ENCODE data around the gene DPYD. TPM values are rescaled to one million over a fixed set of nuclear protein-coding genes. Genes with fewer than 3 reads are reported as not detected.

The DPYD gene
- total RNA-seq, 4 donors from 2014 or later = 35.7 to 65.4 (median 43.7) TPM

- H3K9me3 ChIP-seq = no peaks in the 10 kb centered on the region
- H3K27ac ChIP-seq = no peak overlapping the region
- 96 to 97% methylated on average over 2 of the region's 2 CpGs for WGBS, 2 donors
- no peak for DNase-seq (ENCODE audit: low spot score in 2 of 2)
- TF ChIP-seq CTCF (IDR thresholded peaks at IDR 0.05) = no peak
- TF ChIP-seq EP300 (IDR thresholded peaks at IDR 0.05) = no peak
- no peak for TF ChIP-seq POLR2A (IDR thresholded peaks at IDR 0.05)
- H3K36me3 ChIP-seq = peaks cover 0 to 7% (median 0%) of the 10 kb centered on the region in 3 donors
- no peaks in the 10 kb centered on the region for H3K27me3 ChIP-seq
- no peaks in the 10 kb centered on the region for H3K4me1 ChIP-seq
- no peak overlapping the region for H3K4me3 ChIP-seq
Measured at GRCh38 chr1:97581614-97582051, 339.2 kb downstream of the DPYD start.

GRCh38 chr1:97577613-97578012, 343.2 kb downstream of the DPYD start:
- no peak overlapping the region for H3K4me3 ChIP-seq
- WGBS, 2 donors = 94 to 96% methylated on average over 4 of the region's 4 CpGs
- TF ChIP-seq CTCF (IDR thresholded peaks at IDR 0.05) (no peak), EP300 (IDR thresholded peaks at IDR 0.05) (no peak), POLR2A (IDR thresholded peaks at IDR 0.05) (no peak)
- H3K27ac ChIP-seq = no peak overlapping the region
- no peaks in the 10 kb centered on the region for H3K27me3 ChIP-seq
- peaks cover 0 to 4% (median 0%) of the 10 kb centered on the region in 3 donors for H3K36me3 ChIP-seq
- no peaks in the 10 kb centered on the region for H3K4me1 ChIP-seq
- DNase-seq (ENCODE audit: low spot score in 2 of 2) = no peak
- H3K9me3 ChIP-seq = no peaks in the 10 kb centered on the region

GRCh38 chr1:97573553-97573952, 347.3 kb downstream of the DPYD start:
- 93 to 94% methylated on average over 3 of the region's 3 CpGs for WGBS, 2 donors
- Histone ChIP-seq H3K4me1 (no peaks in the 10 kb centered on the region), H3K27ac (no peak overlapping the region), H3K36me3 (no peaks in the 10 kb centered on the region), H3K9me3 (no peaks in the 10 kb centered on the region), H3K27me3 (no peaks in the 10 kb centered on the region), H3K4me3 (no peak overlapping the region)
- DNase-seq (ENCODE audit: low spot score in 2 of 2) = no peak
- no peak for TF ChIP-seq POLR2A (IDR thresholded peaks at IDR 0.05)
- no peak for TF ChIP-seq CTCF (IDR thresholded peaks at IDR 0.05)
- TF ChIP-seq EP300 (IDR thresholded peaks at IDR 0.05) = no peak

GRCh38 chr1:97572561-97572960, 348.3 kb downstream of the DPYD start:
- Histone ChIP-seq H3K9me3 (no peaks in the 10 kb centered on the region), H3K4me3 (no peak overlapping the region), H3K27ac (no peak overlapping the region), H3K27me3 (no peaks in the 10 kb centered on the region), H3K36me3 (no peaks in the 10 kb centered on the region), H3K4me1 (no peaks in the 10 kb centered on the region)
- DNase-seq (ENCODE audit: low spot score in 2 of 2) = no peak
- WGBS, 2 donors = 95 to 98% methylated on average over 1 of the region's 1 CpG
- no peak for TF ChIP-seq CTCF (IDR thresholded peaks at IDR 0.05)
- TF ChIP-seq EP300 (IDR thresholded peaks at IDR 0.05) = no peak
- no peak for TF ChIP-seq POLR2A (IDR thresholded peaks at IDR 0.05)

GRCh38 chr1:97571760-97572159, 349.1 kb downstream of the DPYD start:
- no peaks in the 10 kb centered on the region for H3K4me1 ChIP-seq
- no peak overlapping the region for H3K27ac ChIP-seq
- H3K27me3 ChIP-seq = no peaks in the 10 kb centered on the region
- no peaks in the 10 kb centered on the region for H3K36me3 ChIP-seq
- H3K4me3 ChIP-seq = no peak overlapping the region
- H3K9me3 ChIP-seq = no peaks in the 10 kb centered on the region
- 88 to 89% methylated on average over 1 of the region's 1 CpG for WGBS, 2 donors
- no peak for DNase-seq (ENCODE audit: low spot score in 2 of 2)
- TF ChIP-seq EP300 (IDR thresholded peaks at IDR 0.05) = no peak
- TF ChIP-seq POLR2A (IDR thresholded peaks at IDR 0.05) = no peak
- no peak for TF ChIP-seq CTCF (IDR thresholded peaks at IDR 0.05)

Data from tibial nerve (tissue), 4 donors.